GM12875 (cell line): ENCODE results near the gene FOXO3.
"Not testable (repeated sequence)": the region's sequence is repeated elsewhere in the genome, so short reads cannot be mapped to it uniquely, and the experiment has no call there.

Experiments
- H3K4me3 ChIP-seq: one replicate; pipeline ENCODE4 v1.5.1; 2011; ENCODE audit warnings: low read depth, low read length, control low read depth
- CTCF ChIP-seq: IDR thresholded peaks from 2 replicates; pipeline ENCODE4 v1.5.1; 2011; ENCODE audit warnings: low read depth, mild to moderate bottlenecking, control low read depth, inconsistent platforms, low read length, moderate library complexity, borderline replicate concordance; ENCODE audit not compliant: insufficient read depth

Gene FOXO3

GRCh38 chr6:108655806-108656651 lies 95.3 kb downstream of the FOXO3 start:
- TF ChIP-seq CTCF = no peak
- no peak overlapping the region for H3K4me3 ChIP-seq

- no peak overlapping the region for H3K4me3 ChIP-seq
- no peak for TF ChIP-seq CTCF
These were observed 96.1 kb downstream of the FOXO3 start for GRCh38 chr6:108656836-108657235.

- no peak for TF ChIP-seq CTCF
- H3K4me3 ChIP-seq = no peak overlapping the region
These were observed 97.5 kb downstream of the FOXO3 start for GRCh38 chr6:108658174-108658573.

GRCh38 chr6:108658785-108659184 lies 98.1 kb downstream of the FOXO3 start:
- not testable (repeated sequence) for H3K4me3 ChIP-seq

GRCh38 chr6:108660251-108660650 lies 99.5 kb downstream of the FOXO3 start:
- H3K4me3 ChIP-seq = no peak overlapping the region
- no peak for TF ChIP-seq CTCF

GRCh38 chr6:108661430-108661829 lies 100.7 kb downstream of the FOXO3 start:
- no peak overlapping the region for H3K4me3 ChIP-seq
- no peak for TF ChIP-seq CTCF

GRCh38 chr6:108661982-108662381 lies 101.3 kb downstream of the FOXO3 start:
- no peak overlapping the region for H3K4me3 ChIP-seq
- TF ChIP-seq CTCF = no peak
